ACHN (cell line): ENCODE measurements around the gene KATNB1.
"Not testable (repeated sequence)": the region's sequence is repeated elsewhere in the genome, so short reads cannot be mapped to it uniquely, and the experiment has no call there.

Experiments used
- DNase-seq: peaks from one replicate; pipeline ENCODE4 v3.0.0-alpha.2; 2015
- in situ Hi-C: cut with HindIII; loops from 2 replicates; pipeline ENCODE4 v1.10.0; 2017; ENCODE audit warnings: low sequenced_read_pairs, low pct_ligation_motif_present, low pct_unique_long_range_greater_than_20kb

The KATNB1 gene

DNA sequence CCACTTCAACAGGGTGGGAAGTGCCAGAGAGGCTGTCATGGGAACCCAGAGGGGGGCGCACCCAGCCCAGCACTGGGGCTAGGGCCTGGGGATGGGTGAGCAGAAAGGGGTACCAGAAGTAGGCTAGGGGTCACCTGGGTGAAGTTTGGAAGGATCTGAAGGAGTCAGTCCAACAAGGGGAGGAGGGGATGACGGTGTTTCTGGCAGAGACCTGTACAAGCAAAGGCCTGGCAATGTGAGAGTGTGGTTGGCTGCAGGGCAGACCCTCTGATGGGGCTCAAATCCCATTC lies 13.4 kb upstream of the KATNB1 start:
- in situ Hi-C loops, result no loop called here
- no peak for DNase-seq

DNA sequence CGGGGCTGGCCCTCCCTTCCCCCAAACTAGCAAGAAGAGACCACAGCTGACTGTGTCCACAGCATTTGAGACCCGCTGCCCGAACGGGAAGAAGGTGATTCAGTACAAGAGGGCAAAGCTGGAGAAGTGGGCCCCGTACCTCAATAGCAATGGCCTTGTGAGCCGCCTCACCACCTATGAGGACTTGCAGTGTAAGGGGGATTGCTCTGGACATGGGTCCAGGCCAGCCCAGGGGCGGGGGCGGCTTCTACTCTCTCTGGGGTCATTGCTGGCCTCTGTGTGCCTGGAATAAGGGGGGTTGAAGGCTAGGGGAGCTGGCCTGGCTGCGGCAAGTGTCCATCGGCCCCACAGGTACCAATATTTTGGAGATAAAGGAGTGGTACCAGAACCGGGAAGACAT lies 12.9 kb upstream of the KATNB1 start:
- DNase-seq, result no peak
- in situ Hi-C loops, result no loop called here

DNA sequence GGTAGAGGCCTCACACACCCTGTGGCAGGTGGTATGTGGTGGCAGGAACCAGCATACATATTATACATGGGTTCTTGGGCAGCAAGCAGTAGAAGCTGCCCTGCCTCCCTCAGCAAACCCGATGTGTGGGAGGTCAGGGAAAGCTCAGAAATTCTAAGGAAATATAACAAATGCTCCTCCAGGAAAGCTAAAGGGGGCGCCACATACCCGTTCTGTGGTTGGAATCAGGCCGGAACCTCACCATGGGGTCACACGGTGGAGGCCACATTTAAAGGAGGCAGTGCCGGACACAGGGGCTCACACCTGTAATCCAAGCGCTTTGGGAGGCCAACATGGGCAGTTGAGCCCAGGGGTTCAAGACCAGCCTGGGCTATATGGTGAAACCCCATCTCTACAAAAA lies 12.4 kb upstream of the KATNB1 start:
- peak; percentile 55 for DNase-seq

DNA sequence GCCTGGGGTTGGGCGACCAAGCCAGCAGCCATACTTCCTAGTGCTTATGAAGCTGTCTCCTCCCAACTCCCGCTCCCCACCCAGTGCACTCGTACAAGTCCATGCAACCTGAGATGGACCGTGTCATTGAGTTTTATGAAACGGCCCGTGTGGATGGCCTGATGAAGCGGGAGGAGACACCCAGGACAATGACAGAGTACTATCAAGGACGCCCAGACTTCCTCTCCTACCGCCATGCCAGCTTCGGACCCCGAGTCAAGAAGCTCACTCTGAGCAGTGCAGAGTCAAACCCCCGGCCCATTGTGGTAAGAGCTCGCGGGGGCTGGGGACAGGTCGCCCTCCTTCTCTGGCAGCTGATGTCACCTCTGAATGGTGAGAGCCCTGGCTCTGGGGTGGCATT lies 11.0 kb upstream of the KATNB1 start:
- in situ Hi-C loops, result no loop called here
- no peak for DNase-seq

More for the DNA sequence above, 12.4 kb upstream of the KATNB1 start:
- in situ Hi-C loops, result no loop called here

DNA sequence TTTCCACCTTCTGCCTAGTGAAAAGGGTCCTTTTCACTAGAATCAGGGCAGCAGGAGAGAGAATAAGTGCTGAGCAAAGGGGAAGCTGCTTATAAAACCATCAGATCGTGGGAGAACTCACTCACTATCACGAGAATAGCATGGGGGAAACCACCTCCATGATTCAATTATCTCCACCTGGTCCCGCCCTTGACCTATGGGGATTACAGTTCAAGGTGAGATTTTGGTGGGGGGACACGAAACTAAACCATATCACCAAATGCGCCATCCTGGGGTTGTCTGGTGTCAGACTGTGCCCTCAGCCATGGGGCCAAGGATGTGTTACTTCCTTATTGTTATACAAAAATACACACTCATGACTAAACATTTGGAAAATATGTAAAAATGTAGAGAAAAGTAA lies 10.4 kb upstream of the KATNB1 start:
- in situ Hi-C loops, result no loop called here
- no peak for DNase-seq

DNA sequence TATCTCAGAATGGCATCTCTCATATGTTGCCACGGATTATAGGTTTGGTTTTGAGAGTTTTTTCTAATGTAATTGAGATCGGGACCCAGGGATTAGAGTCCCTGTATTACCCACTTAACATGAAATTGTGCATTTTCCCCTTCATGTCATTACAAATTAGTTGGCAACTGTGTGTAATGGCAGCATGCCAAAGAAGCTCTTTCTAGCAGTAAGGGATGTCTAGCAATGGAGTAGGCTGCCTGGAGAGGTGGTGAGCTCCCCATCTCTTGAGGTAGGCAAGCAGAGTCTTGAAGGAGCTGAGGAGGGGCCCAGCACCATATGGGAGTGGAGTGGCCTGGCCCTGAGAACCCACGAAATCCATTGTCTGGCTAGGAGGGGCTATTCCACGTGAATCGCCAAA lies 10.0 kb upstream of the KATNB1 start:
- in situ Hi-C loops, result no loop called here
- DNase-seq, result no peak

DNA sequence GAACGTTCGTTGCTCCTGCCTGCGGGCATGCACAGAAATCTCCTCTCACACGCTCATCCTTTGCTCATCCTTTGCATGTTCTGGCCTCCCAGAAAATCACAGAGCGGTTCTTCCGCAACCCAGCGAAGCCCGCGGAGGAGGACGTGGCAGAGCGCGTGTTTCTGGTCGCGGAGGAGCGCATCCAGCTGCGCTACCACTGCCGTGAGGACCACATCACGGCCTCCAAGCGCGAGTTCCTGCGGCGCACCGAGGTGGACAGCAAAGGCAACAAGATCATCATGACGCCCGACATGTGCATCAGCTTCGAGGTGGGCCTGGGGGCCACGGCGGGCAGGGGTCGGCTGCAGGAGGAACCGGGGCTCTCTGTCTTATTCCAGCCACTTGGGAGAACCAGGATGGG lies 9.6 kb upstream of the KATNB1 start:
- DNase-seq, result no peak
- in situ Hi-C loops, result no loop called here

DNA sequence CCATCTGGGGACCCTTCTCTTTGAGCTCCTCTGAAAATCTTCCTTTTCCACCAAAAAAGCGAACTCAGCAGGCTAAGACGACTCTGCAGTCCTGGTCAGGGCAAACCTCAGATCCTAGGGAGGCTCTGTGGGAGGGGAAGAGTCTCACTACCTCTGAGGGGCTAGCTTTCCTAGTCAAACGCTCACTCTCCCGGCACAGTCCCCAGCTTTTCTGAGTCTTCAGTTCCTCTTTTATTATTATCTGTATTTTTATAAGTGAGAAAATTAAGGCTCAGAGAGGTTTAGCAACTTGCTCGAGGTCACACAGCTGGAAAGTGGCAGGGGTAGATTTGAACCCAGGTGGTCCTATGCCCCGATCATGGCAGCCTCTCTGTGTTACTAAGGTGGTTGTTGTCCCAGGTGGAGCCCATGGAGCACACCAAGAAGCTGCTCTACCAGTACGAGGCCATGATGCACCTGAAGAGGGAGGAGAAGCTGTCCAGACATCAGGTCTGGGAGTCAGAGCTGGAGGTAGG lies 9.1 kb upstream of the KATNB1 start:
- in situ Hi-C loops, result no loop called here
- DNase-seq, result no peak

DNA sequence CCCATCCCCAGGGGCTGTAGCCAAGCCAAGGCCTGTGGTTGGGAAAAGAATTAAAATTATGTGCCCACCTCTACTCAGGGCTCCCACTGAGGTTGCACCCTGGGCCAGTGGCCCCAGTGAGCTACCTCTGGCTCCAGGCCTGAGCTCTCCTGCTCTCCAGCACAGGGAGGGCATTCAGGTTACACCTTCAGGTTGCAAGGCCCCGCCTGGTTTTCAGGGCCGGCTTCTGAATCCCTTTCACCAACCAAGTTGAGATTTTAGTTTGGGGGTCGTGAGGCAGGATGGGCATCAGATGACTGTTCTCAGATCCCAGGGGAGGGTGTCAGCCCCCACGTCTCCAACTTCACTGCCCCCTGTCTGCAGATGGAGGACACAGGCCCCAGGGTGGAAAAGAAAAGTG lies 8.0 kb upstream of the KATNB1 start:
- in situ Hi-C loops, result no loop called here
- DNase-seq, result no peak

DNA sequence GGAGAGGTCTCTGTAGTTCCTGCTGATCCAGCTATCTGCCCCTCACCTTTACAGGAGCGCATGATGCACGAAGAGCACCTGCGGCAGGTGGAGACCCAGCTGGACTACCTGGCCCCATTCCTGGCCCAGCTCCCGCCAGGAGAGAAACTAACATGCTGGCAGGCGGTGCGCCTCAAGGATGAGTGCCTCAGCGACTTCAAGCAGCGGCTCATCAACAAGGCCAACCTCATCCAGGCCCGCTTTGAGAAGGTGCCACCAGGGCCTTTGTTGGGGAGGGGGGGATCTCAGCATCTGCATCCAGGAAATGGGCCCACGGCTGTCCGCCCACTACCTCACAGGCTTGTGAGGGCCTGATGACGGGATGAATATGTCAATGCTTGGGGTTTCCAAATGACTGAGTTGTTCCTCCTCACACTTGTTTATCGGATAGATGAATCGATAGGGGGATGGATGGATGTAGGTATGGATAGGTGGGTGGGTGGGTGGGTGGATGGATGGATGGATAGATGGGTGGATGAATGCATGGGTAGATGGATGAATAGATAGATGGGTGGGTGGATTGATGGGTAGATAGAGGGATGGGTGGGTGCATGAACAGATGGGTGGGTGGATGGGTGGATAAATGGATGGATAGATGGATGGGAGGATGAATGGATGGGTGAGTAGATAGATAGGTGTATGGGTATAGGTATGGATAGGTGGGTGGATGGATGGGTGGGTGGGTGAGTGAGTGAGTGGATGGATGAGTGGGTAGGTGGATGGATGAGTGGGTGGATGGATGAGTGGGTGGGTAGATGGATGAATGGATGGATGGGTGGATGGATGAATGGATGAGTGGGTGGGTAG lies 7.0 kb upstream of the KATNB1 start:
- in situ Hi-C loops, result no loop called here
- no peak for DNase-seq

DNA sequence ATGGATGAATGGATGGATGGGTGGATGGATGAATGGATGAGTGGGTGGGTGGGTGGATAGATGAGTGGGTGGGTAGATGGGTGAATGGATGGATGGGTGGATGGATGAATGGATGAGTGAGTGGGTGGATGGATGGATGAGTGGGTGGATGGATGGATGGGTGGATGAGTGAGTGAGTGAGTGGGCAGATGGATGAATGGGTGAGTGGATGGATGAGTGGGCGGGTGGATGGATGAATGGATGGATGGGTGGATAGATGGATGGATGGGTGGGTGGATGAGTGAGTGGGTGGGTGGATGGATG lies 6.4 kb upstream of the KATNB1 start:
- in situ Hi-C loops, result no loop called here

DNA sequence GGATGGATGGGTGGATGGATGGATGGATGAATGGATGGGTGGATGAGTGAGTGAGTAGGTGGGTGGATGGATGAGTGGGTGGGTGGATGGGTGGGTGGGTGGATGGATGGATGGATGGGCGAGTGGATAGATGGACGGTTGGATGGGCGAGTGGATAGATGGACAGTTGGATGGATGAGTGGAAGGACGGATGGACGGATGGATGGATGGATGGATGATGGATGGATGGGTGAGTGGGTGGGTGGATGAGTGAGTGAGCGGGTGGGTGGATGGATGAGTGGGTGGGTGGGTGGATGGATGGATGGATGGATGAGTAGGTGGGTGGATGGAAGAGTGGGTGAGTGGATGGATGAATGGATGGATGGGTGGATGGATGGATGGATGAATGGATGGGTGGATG lies 5.7 kb upstream of the KATNB1 start:
- DNase-seq, in situ Hi-C loops: not testable (repeated sequence)

More for the DNA sequence above, 6.4 kb upstream of the KATNB1 start:
- no peak for DNase-seq

DNA sequence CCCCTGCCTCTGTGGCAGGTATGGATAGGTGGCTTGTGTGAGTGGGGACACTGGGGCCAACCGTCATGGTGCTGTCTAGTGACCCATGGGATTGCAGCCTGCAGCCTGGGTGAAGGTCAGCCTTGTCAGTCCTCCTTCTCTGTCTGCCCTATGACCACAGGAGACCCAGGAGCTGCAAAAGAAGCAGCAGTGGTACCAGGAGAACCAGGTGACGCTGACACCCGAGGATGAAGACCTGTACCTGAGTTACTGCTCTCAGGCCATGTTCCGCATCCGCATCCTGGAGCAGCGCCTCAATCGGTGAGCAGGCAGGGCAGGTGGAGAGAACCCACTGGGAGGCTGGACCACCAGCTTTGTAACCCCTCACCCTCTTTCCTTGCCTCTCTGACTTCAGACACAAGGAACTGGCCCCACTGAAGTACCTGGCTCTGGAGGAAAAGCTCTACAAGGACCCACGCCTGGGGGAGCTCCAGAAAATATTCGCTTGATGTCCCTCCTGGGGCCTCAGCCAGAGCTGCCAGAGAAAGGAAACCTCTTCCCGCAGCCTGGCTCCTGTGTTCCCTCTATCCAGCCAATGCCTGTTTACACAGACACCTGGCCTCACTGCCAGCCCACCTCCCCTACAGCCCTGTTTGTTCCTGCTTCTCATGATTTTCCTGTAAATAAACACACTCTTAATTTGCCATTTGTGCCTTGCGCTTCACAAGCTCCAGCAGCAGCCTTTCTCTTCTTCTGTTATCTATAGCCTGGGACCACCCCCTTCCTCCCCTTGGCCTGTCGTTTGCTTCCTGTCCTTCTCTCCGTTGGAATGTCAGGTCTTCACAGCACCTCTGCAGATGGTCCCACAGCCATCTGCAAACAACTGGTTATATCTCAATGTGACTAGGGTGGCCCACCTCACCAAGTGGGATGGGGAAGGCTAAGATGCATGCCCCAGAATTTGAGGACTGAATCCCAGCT lies 4.5 kb upstream of the KATNB1 start:
- DNase-seq, result no peak
- in situ Hi-C loops, result no loop called here

DNA sequence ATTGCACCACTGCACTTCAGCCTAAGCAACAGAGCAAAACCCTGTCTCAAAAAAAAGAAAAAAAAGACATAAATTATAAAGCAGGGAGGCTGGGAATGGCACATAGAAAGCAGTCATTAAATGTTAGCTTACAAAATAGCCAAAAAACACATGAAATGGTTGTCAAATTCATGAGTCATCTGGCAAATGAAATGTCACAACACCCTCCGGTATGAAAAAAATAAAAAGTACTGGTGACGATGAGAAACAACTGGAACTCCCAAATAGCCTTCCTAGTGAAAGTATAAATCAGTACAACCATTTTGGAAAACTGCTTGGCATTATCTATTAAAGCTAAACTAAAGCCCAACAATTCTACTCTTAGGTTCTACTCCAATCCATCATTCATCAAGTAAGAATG lies 3.5 kb upstream of the KATNB1 start:
- in situ Hi-C loops, result no loop called here
- no peak for DNase-seq

DNA sequence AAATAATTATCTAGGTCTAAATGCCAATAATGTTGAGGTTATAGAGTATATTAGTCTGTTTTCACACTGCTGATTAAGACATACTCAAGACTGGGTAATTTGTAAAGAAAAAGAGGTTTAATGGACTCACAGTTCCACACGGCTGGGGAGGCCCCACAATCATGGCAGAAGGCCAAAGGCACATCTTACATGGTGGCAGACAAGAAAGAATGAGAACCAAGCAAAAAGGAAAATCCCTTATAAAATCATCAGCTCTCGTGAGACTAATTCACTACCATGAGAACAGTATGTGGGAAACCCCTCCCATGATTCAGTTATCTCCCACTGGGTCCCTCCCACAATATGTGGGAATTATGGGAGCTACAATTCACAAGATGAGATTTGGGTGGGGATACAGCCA lies 2.9 kb upstream of the KATNB1 start:
- in situ Hi-C loops, result no loop called here
- no peak for DNase-seq

DNA sequence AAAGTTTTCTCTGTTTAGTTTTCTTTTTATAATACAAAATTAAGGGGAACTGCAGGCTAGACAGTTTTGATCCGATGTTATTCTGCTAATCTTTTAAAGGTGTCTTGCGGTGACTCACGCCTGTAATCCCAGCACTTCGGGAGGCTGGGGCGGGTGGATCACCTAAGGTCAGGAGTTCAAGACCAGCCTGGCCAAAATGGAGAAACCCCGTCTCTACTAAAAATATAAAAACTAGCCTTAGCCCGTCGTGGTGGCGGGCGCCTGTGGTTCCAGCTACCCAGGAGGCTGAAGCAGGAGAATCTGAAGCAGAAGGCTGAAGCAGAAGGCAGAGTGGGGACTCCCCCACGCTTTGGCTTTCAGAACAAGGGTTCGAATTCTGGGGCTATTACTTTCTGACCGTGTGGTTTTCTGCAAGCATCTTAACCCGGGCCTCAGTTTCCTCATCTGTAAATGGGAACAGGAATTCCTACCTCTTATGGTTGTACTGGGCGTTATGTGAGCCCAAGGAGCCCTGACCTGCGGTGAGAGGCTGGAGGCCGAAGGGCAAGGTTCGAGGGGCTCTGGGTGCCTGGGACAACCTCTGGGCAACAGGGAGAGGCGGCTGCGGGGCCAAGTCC lies 1.2 kb upstream of the KATNB1 start:
- no peak for DNase-seq
- in situ Hi-C loops, result no loop called here

DNA sequence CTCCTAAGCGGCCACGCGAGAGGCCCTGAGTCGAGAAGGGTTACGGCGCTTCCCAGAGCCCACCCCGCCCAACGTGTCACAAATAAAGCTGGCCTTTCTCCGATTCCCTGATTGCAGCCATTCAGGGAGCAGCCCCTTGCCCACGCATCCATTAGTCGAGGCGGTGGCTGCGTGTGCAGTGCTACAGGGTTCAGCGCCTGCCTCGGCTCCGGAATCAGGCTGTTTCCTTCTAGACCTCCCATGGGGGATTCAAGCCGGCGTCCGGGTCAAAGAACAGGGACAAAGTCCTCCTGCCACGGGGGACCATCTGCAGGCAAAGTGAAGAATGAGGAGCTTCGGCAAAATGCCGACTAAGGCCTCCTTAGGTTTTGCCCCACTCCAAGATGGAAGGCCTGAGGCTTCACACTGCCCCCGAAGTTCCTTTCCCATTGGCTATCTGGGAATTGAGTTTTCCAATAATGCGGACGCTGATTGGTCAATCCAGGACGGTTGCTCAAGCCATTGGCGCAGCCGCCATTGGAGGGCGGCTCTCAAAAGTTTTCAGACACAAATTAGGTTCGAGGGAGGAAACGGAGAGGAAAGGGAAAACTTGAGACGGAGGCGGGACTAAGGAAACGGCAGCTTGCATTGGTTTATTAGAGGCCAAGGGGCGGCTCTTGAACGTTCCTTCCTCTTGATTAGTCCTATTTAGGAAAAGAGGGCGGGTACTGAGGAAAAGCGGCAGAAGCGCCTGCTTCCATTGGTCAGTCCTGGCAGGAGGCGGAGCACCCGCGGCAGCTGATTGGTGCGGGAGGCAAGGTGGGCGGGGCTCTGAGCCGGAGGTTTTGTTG lies 430 bp upstream of the KATNB1 start:
- DNase-seq, result peak; percentile 100
- in situ Hi-C loops, result no loop called here

DNA sequence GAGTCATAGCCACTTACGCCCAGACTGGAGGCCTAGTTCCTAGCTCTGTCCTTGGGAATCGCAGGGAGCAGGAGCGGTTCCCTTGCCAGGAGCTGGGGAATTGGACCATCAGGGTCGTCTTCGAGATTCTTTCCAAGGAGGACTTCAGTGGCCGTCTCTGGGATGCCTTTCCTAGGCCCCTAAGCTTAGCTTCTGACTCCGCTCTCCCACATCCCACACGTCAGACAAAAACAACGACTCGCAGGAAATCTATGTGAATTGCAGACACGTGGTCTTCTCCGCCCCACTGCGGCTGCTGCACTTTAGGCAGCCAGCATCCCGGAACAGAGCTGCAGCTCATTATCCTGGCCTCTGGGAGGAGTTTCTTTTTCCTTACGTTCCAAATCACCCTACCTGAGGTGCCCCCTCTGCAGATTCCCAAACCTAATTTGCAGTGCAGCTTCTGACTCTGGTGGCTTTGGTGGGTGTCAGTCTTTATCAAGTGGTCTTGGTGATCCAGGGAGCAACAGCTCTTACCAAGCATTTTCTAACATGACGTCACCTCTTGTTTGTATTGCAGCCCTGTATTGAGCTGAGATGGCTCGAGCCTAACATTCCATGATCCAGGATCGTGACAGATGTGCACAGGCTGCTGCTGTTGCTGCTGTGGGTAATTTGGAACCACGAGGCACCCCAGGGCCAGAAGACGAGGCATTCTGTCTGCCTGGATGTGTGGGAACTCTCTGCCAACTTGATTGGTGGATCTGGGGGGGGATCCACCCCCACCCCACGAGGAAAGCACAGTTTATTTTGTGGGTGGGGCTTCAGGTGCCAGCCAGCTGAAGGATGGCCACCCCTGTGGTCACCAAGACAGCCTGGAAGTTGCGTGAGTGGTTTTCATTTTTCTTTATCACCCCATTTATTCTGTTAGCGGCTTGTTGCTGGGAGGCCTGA lies 1.1 kb downstream of the KATNB1 start:
- DNase-seq, result peak; percentile 85
- in situ Hi-C loops, result no loop called here
